SK-N-SH treated with all-trans-retinoic acid at 6 μM for 48 hours (cell line): ENCODE data around the gene PBX1.

Source experiments
- ATAC-seq: fragments of 200-7000 bp; cut with Tn5 transposase; 3 replicates; pipeline ENCODE4 v1.9.1; 2020; ENCODE audit warnings: mild to moderate bottlenecking, moderate library complexity
- ARNTL ChIP-seq: fragments of 450-650 bp; formaldehyde crosslinking; IDR thresholded peaks from 2 replicates; pipeline ENCODE4 v1.5.0; 2020; ENCODE audit warnings: low read depth, mild to moderate bottlenecking, moderate library complexity, borderline replicate concordance
- BACH2 ChIP-seq: fragments of 250-450 bp; sonication (Bioruptor Pico); IDR thresholded peaks from 2 replicates; pipeline ENCODE4 v1.9.0; 2021; ENCODE audit warnings: mild to moderate bottlenecking, borderline replicate concordance
- CREB5 ChIP-seq: fragments of 250-450 bp; sonication (Bioruptor Pico); IDR thresholded peaks from 2 replicates; pipeline ENCODE4 v1.5.1; 2020; ENCODE audit warnings: low read depth, mild to moderate bottlenecking, moderate library complexity
- CSDC2 ChIP-seq: fragments of 250-450 bp; sonication (Bioruptor Pico); IDR thresholded peaks from 2 replicates; pipeline ENCODE4 v1.5.0; 2020; ENCODE audit warnings: mild to moderate bottlenecking, moderate library complexity
- CSRNP3 ChIP-seq: fragments of 250-450 bp; sonication (Bioruptor Pico); IDR thresholded peaks from 2 replicates; pipeline ENCODE4 v1.5.1; 2021; ENCODE audit warnings: mild to moderate bottlenecking, moderate library complexity
- ESRRG ChIP-seq: fragments of 250-450 bp; sonication (Bioruptor Pico); IDR thresholded peaks from 2 replicates; pipeline ENCODE4 v1.6.1; 2021; ENCODE audit warnings: mild to moderate bottlenecking
- GLIS3 ChIP-seq: fragments of 250-450 bp; sonication (Bioruptor Pico); IDR thresholded peaks from 2 replicates; pipeline ENCODE4 v1.5.0; 2020; ENCODE audit warnings: mild to moderate bottlenecking, moderate library complexity
- ISL1 ChIP-seq: fragments of 250-450 bp; sonication (Bioruptor Pico); IDR thresholded peaks from 2 replicates; pipeline ENCODE4 v2.1.2; 2022; ENCODE audit warnings: mild to moderate bottlenecking, moderate library complexity
- OSR1 ChIP-seq: fragments of 250-450 bp; sonication (Bioruptor Pico); IDR thresholded peaks from 2 replicates; pipeline ENCODE4 v1.8.0; 2022; ENCODE audit warnings: moderate library complexity, mild to moderate bottlenecking, inconsistent platforms
- PATZ1 ChIP-seq: fragments of 250-450 bp; sonication (Bioruptor Pico); IDR thresholded peaks from 2 replicates; pipeline ENCODE4 v1.8.0; 2020; ENCODE audit warnings: mild to moderate bottlenecking, moderate library complexity, borderline replicate concordance
- POU6F1 ChIP-seq: fragments of 250-450 bp; sonication (Bioruptor Pico); IDR thresholded peaks from 2 replicates; pipeline ENCODE4 v1.8.0; 2021; ENCODE audit warnings: low read depth, mild to moderate bottlenecking, moderate library complexity, borderline replicate concordance
- PPARA ChIP-seq: fragments of 250-450 bp; sonication (Bioruptor Pico); IDR thresholded peaks from 2 replicates; pipeline ENCODE4 v1.5.0; 2020; ENCODE audit warnings: mild to moderate bottlenecking, borderline replicate concordance
- RARB ChIP-seq: fragments of 250-450 bp; sonication (Bioruptor Pico); IDR thresholded peaks from 2 replicates; pipeline ENCODE4 v1.8.0; 2021; ENCODE audit warnings: mild to moderate bottlenecking, moderate library complexity
- SNAI2 ChIP-seq: fragments of 250-450 bp; sonication (Bioruptor Pico); IDR thresholded peaks from 2 replicates; pipeline ENCODE4 v1.5.0; 2020; ENCODE audit warnings: mild to moderate bottlenecking, moderate library complexity
- TCF4 ChIP-seq: fragments of 250-450 bp; sonication (Bioruptor Pico); IDR thresholded peaks from 2 replicates; pipeline ENCODE4 v1.8.0; 2021; ENCODE audit warnings: mild to moderate bottlenecking, moderate library complexity, borderline replicate concordance
- TOX ChIP-seq: fragments of 250-450 bp; sonication (Bioruptor Pico); IDR thresholded peaks from 2 replicates; pipeline ENCODE4 v1.8.0; 2021; ENCODE audit warnings: mild to moderate bottlenecking, moderate library complexity, borderline replicate concordance
- ZC3H10 ChIP-seq: fragments of 250-450 bp; sonication (Bioruptor Pico); IDR thresholded peaks from 2 replicates; pipeline ENCODE4 v1.5.1; 2021; ENCODE audit warnings: mild to moderate bottlenecking, moderate library complexity
- ZFP3 ChIP-seq: fragments of 250-450 bp; sonication (Bioruptor Pico); IDR thresholded peaks from 2 replicates; pipeline ENCODE4 v1.5.0; 2020; ENCODE audit warnings: mild to moderate bottlenecking, moderate library complexity
- ZFP30 ChIP-seq: fragments of 450-650 bp; formaldehyde crosslinking; IDR thresholded peaks from 2 replicates; pipeline ENCODE4 v1.5.0; 2022; ENCODE audit warnings: mild to moderate bottlenecking, moderate library complexity
- ZNF565 ChIP-seq: fragments of 450-650 bp; formaldehyde crosslinking; conservative IDR thresholded peaks from 2 replicates; pipeline ENCODE4 v1.5.0; 2020; ENCODE audit warnings: low read depth, mild to moderate bottlenecking, moderate library complexity
- ZNF70 ChIP-seq: fragments of 450-650 bp; formaldehyde crosslinking; IDR thresholded peaks from 2 replicates; pipeline ENCODE4 v1.5.0; 2020; ENCODE audit warnings: mild to moderate bottlenecking, moderate library complexity
- ZNF8 ChIP-seq: fragments of 450-650 bp; formaldehyde crosslinking; IDR thresholded peaks from 2 replicates; pipeline ENCODE4 v1.5.0; 2020; ENCODE audit warnings: mild to moderate bottlenecking, moderate library complexity

PBX1 gene

GRCh38 chr1:164769486-164770130, 210.6 kb downstream of the PBX1 start:
- TF ChIP-seq PPARA (CRISPR knock-in tag) (no peak), ZC3H10 (CRISPR knock-in tag) (no peak), BACH2 (CRISPR knock-in tag) (no peak), PATZ1 (CRISPR knock-in tag) (no peak), ZNF70 (CRISPR knock-in tag) (no peak), SNAI2 (CRISPR knock-in tag) (no peak), GLIS3 (CRISPR knock-in tag) (no peak), CSRNP3 (CRISPR knock-in tag) (no peak), OSR1 (CRISPR knock-in tag) (no peak), ISL1 (CRISPR knock-in tag) (no peak), ZFP3 (CRISPR knock-in tag) (no peak), ESRRG (CRISPR knock-in tag) (no peak), ZFP30 (CRISPR knock-in tag) (no peak), ZNF565 (no peak), CREB5 (no peak), ARNTL (no peak), TOX (CRISPR knock-in tag) (no peak), TCF4 (CRISPR knock-in tag) (no peak), ZNF8 (no peak), CSDC2 (no peak)
- no peak for ATAC-seq

GRCh38 chr1:164770131-164770529, 211.1 kb downstream of the PBX1 start:
- ATAC-seq = no peak
- TF ChIP-seq ZNF565 (no peak), TCF4 (CRISPR knock-in tag) (no peak), TOX (CRISPR knock-in tag) (no peak), GLIS3 (CRISPR knock-in tag) (no peak)

- TF ChIP-seq POU6F1 (CRISPR knock-in tag) (no peak), TOX (CRISPR knock-in tag) (no peak), ZNF70 (CRISPR knock-in tag) (no peak), ZNF565 (no peak), ARNTL (no peak), RARB (no peak), SNAI2 (CRISPR knock-in tag) (no peak), CSDC2 (no peak), ZC3H10 (CRISPR knock-in tag) (no peak), TCF4 (CRISPR knock-in tag) (no peak), ESRRG (CRISPR knock-in tag) (no peak), BACH2 (CRISPR knock-in tag) (no peak), GLIS3 (CRISPR knock-in tag) (no peak), CSRNP3 (CRISPR knock-in tag) (no peak), ISL1 (CRISPR knock-in tag) (no peak), PATZ1 (CRISPR knock-in tag) (no peak), OSR1 (CRISPR knock-in tag) (no peak)
- peak; percentile 0; the same call in 2 of the 3 replicates for ATAC-seq
Measured at GRCh38 chr1:164771041-164771618, 212.1 kb downstream of the PBX1 start.
